ENCODE data around the gene PROK2. TPM values are rescaled to one million over a fixed set of nuclear protein-coding genes. Genes with fewer than 3 reads are reported as not detected.

Gene PROK2
- total RNA-seq, 1 donor from 2014 or later: 0.14 TPM

DNA sequence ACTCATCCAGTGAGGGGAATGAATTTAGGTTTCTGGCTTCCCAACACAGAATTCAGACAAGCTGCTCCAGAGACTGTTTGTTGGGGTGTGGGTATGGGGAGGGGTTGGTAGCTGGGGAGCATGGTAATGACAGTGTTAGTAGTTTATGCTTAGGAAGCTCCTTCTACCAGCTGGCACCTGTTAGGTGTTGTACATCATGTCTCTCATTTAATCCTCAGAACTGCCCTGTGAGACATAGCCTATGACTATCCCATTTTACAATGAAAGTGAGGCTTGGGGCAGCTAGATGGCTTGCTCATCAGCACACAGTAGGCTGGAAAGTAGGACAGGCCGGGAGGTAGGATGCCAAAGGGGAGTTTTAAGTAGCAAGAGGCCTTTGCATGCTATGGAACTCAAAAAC is 62.3 kb downstream of the PROK2 start:
- DNase-seq: no peak
- no peaks in the 10 kb centered on the region for H3K9me3 ChIP-seq (replicated peaks)
- H3K27me3 ChIP-seq (ENCODE audit: low read depth): no peaks in the 10 kb centered on the region
- H3K4me1 ChIP-seq: peaks cover 26% of the 10 kb centered on the region
- no peaks in the 10 kb centered on the region for H3K36me3 ChIP-seq
- H3K4me3 ChIP-seq: no peak overlapping the region
- no peak overlapping the region for H3K27ac ChIP-seq (replicated peaks)
- TF ChIP-seq, protein P1, sequence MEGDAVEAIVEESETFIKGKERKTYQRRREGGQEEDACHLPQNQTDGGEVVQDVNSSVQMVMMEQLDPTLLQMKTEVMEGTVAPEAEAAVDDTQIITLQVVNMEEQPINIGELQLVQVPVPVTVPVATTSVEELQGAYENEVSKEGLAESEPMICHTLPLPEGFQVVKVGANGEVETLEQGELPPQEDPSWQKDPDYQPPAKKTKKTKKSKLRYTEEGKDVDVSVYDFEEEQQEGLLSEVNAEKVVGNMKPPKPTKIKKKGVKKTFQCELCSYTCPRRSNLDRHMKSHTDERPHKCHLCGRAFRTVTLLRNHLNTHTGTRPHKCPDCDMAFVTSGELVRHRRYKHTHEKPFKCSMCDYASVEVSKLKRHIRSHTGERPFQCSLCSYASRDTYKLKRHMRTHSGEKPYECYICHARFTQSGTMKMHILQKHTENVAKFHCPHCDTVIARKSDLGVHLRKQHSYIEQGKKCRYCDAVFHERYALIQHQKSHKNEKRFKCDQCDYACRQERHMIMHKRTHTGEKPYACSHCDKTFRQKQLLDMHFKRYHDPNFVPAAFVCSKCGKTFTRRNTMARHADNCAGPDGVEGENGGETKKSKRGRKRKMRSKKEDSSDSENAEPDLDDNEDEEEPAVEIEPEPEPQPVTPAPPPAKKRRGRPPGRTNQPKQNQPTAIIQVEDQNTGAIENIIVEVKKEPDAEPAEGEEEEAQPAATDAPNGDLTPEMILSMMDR (IDR thresholded peaks at IDR 0.05; ENCODE audit: borderline replicate concordance): no peak
- intact Hi-C loops (cut with micrococcal nuclease): no loop called here

Other genes with a start within 250 kb of the PROK2 start
- 41.2 TPM for gene FOXP1, start 201.4 kb downstream of the PROK2 start, total RNA-seq
- gene EIF4E3, start 59.7 kb downstream of the PROK2 start, total RNA-seq: 48.9 TPM
- 7.3 TPM for gene GPR27, start 31.3 kb downstream of the PROK2 start, total RNA-seq

Data from left ventricle myocardium inferior (tissue), 1 donor.